RWPE2 (cell line): ENCODE measurements around the gene SLC38A1.

Experiments
- ATAC-seq: fragments of 200-7000 bp; cut with Tn5 transposase; 3 replicates; pipeline ENCODE4 v1.9.1; 2021; ENCODE audit warnings: low read depth
- DNase-seq: peaks from one replicate; pipeline ENCODE4 v3.0.0-alpha.2; 2020; ENCODE audit warnings: low spot score
- H3K27ac ChIP-seq: fragments of 450-650 bp; 2 replicates; pipeline ENCODE4 v1.5.1; 2017; ENCODE audit warnings: mild to moderate bottlenecking; ENCODE audit not compliant: poor library complexity, severe bottlenecking
- H3K27me3 ChIP-seq: fragments of 250-450 bp; sonication (Bioruptor Pico); 2 replicates; pipeline ENCODE4 v1.5.1; 2021; ENCODE audit warnings: mild to moderate bottlenecking, moderate library complexity; ENCODE audit not compliant: insufficient read depth, poor library complexity, severe bottlenecking
- H3K36me3 ChIP-seq: fragments of 250-450 bp; sonication (Bioruptor Pico); 2 replicates; pipeline ENCODE4 v1.5.1; 2020; ENCODE audit warnings: low read depth, mild to moderate bottlenecking, moderate library complexity
- H3K4me1 ChIP-seq: fragments of 250-450 bp; sonication (Bioruptor Pico); 2 replicates; pipeline ENCODE4 v1.5.1; 2021; ENCODE audit warnings: mild to moderate bottlenecking, moderate library complexity; ENCODE audit not compliant: insufficient read depth, poor library complexity, severe bottlenecking
- H3K4me3 ChIP-seq: fragments of 250-450 bp; sonication (Bioruptor Pico); 2 replicates; pipeline ENCODE4 v1.5.1; 2021; ENCODE audit warnings: mild to moderate bottlenecking, moderate library complexity; ENCODE audit not compliant: severe bottlenecking
- H3K9me3 ChIP-seq: fragments of 250-450 bp; sonication (Bioruptor Pico); 2 replicates; pipeline ENCODE4 v1.5.1; 2021; ENCODE audit warnings: mild to moderate bottlenecking, moderate library complexity; ENCODE audit not compliant: severe bottlenecking
- TF ChIP-seq, protein P1 (sequence below): fragments of 450-650 bp; IDR thresholded peaks from one replicate; pipeline ENCODE4 v1.5.1; 2017; ENCODE audit warnings: mild to moderate bottlenecking, moderate library complexity; ENCODE audit not compliant: poor library complexity, severe bottlenecking

The SLC38A1 gene

GRCh38 chr12:46214668-46215436, 54.0 kb downstream of the SLC38A1 start:
- Histone ChIP-seq H3K27me3 (no peaks in the 10 kb centered on the region), H3K9me3 (no peaks in the 10 kb centered on the region), H3K36me3 (peaks cover 92% of the 10 kb centered on the region), H3K4me3 (no peak overlapping the region), H3K4me1 (peaks cover 28% of the 10 kb centered on the region), H3K27ac (no peak overlapping the region)
- TF ChIP-seq, protein P1, sequence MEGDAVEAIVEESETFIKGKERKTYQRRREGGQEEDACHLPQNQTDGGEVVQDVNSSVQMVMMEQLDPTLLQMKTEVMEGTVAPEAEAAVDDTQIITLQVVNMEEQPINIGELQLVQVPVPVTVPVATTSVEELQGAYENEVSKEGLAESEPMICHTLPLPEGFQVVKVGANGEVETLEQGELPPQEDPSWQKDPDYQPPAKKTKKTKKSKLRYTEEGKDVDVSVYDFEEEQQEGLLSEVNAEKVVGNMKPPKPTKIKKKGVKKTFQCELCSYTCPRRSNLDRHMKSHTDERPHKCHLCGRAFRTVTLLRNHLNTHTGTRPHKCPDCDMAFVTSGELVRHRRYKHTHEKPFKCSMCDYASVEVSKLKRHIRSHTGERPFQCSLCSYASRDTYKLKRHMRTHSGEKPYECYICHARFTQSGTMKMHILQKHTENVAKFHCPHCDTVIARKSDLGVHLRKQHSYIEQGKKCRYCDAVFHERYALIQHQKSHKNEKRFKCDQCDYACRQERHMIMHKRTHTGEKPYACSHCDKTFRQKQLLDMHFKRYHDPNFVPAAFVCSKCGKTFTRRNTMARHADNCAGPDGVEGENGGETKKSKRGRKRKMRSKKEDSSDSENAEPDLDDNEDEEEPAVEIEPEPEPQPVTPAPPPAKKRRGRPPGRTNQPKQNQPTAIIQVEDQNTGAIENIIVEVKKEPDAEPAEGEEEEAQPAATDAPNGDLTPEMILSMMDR, result no peak
- DNase-seq, result no peak
- no peak for ATAC-seq

DNA sequence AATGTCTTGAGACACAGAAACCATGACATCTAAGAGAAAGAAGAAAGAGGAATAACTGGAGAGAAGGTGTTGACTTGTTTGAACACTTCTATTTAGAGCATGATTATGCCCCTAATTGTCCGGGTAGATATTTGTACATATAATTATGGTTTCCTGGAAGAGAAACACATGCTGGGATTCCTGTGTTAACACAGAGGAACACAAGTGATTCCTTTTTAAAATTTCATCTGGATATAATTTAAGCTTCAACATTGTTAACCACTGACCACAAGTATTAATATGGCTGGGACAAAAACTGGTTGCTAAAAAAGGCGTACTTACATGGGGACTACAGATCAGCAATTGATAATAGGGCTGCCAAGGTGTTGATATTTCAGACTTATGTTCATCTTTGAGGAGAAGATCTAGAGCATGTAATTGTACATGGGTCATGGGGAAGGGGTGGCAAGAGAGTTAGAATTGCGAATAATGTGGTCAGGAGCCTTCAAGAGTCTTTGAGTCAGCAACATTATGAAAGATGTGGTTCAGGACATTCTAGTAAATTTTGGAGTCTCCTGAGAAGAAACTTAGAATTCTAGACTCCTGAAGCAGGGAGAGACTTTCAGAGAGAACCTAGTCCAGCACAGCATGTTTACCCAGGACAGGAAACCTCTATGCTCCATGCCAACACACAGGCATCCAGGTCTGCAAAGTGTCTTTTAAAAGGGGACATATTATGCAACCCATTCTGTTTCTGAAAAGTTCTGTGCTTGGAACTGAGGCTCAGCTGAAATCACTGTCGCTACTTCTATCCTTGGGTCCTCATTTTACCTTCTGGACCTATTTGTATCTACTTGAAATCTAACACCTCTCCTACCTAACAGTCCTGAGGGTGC, 56.5 kb downstream of the SLC38A1 start:
- Histone ChIP-seq H3K9me3 (no peaks in the 10 kb centered on the region), H3K27ac (no peak overlapping the region), H3K27me3 (no peaks in the 10 kb centered on the region), H3K36me3 (peaks cover 91% of the 10 kb centered on the region), H3K4me3 (no peak overlapping the region), H3K4me1 (peaks cover 24% of the 10 kb centered on the region)
- ATAC-seq, result no peak
- TF ChIP-seq, protein P1, result no peak
- DNase-seq, result no peak

DNA sequence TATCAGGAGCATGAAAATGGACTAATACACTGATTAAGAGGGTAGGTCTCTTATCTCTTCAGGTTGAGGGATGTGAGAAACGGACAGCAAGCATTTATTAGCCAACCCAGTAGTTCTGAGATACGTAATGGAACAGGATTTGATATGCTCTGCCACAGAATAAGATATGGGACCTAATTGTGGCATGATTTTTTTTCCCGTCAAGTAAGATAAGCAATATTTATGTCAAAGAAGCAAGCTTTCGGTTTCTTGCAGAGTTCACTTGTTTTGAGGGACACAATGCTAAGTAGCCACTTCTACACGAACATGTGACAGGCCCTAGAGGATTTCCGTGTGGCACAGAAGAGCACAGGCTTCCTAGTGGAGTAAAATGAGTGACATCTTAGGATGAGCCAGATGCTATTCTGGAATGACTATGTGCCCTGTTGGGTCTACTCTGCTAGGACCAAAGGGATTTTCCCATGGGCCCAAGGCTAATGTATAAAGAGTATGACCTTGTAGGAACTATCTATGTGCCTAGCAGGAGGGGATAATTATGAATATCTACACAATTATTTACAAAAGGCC, 57.9 kb downstream of the SLC38A1 start:
- no peak for DNase-seq
- TF ChIP-seq, protein P1, result no peak
- Histone ChIP-seq H3K4me3 (no peak overlapping the region), H3K9me3 (no peaks in the 10 kb centered on the region), H3K4me1 (peaks cover 24% of the 10 kb centered on the region), H3K27ac (peak overlapping the region; percentile 43), H3K36me3 (peaks cover 91% of the 10 kb centered on the region), H3K27me3 (no peaks in the 10 kb centered on the region)
- ATAC-seq, result no peak

DNA sequence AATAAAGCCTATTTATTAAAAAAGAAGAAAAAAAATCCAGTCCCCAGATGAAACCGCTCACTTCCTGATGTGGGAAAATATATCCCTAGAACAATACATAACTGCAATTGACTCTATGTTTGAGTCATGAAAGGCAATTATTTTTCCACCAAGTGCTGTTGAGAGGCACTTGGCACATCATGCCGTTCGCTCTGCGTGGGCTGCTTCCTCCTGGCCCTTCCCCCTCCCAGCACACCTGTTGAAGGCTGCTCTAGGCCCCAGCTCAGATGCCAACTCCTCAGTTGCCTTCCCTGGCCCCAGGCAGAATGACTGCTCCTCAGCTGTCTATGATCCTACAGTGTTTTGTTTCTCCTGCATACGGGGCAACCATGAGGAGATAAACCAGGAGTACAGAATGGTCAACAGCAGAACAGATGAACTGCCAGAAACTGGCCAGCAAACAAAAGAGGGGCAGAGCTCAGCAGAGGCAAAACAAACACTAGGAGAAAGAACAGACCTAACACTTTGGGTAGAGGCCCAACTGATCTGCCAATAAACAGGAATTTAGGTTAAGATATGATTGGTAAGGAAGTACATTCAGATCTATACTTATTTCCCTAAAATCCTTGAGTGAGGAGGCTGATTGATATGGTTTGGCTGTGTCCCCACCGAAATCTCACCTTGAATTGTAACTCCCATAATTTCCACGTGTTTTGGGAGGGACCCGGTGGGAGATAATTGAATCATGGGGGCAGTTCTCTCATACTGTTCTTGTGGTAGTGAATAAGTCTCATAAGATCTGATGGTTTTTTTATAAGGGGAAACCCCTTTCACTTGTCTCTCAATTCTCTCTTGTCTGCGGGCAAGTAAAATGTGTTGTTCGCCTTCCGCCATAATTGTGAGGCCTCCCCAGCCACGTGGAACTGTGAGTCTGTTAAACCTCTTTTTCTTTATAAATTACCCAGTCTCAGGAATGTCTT, 58.6 kb downstream of the SLC38A1 start:
- H3K27me3 ChIP-seq, result no peaks in the 10 kb centered on the region
- TF ChIP-seq, protein P1, result no peak
- DNase-seq (peak; percentile 87), ATAC-seq (peak; percentile 96)
- peaks cover 24% of the 10 kb centered on the region for H3K4me1 ChIP-seq
- no peak overlapping the region for H3K4me3 ChIP-seq
- H3K27ac ChIP-seq, result peak overlapping the region; percentile 43
- H3K36me3 ChIP-seq, result peaks cover 91% of the 10 kb centered on the region
- no peaks in the 10 kb centered on the region for H3K9me3 ChIP-seq
